Measurements from ENCODE around the gene MOB1B.
"Not testable (repeated sequence)": the region's sequence is repeated elsewhere in the genome, so short reads cannot be mapped to it uniquely, and the experiment has no call there.

MOB1B gene
- 27.4 to 53.7 (median 33.5) reads per million in 3 experiments for total RNA-seq

GRCh38 chr4:70901984-70902576 lies at the start of gene MOB1B:
Gene MOB1B, plus strand, starts transcription at chr4:70902369. Its CDS starts 168 bp downstream, at chr4:70902537.
- DNase-seq: peak; percentile 79

GRCh38 chr4:70855464-70855863 lies 46.7 kb upstream of the MOB1B start:
- DNase-seq: no peak

GRCh38 chr4:70858454-70858853 lies 43.7 kb upstream of the MOB1B start:
- DNase-seq: no peak

- no peak for DNase-seq
Measured at GRCh38 chr4:70859066-70859465, 43.1 kb upstream of the MOB1B start.

- no peak for DNase-seq
Measured at GRCh38 chr4:70863099-70863790, 38.9 kb upstream of the MOB1B start.

GRCh38 chr4:70868778-70869177 lies 33.4 kb upstream of the MOB1B start:
- no peak for DNase-seq

- no peak for DNase-seq
Measured at GRCh38 chr4:70873216-70873615, 29.0 kb upstream of the MOB1B start.

- no peak for DNase-seq
Measured at GRCh38 chr4:70874268-70875156, 27.7 kb upstream of the MOB1B start.

- no peak for DNase-seq
Measured at GRCh38 chr4:70877556-70877955, 24.6 kb upstream of the MOB1B start.

GRCh38 chr4:70880739-70881138 lies 21.4 kb upstream of the MOB1B start:
- DNase-seq: no peak

- no peak for DNase-seq
Measured at GRCh38 chr4:70885174-70885573, 17.0 kb upstream of the MOB1B start.

- DNase-seq: no peak
Measured at GRCh38 chr4:70892086-70892769, 9.9 kb upstream of the MOB1B start.

GRCh38 chr4:70893790-70894189 lies 8.4 kb upstream of the MOB1B start:
- no peak for DNase-seq

GRCh38 chr4:70895405-70895804 lies 6.8 kb upstream of the MOB1B start:
- DNase-seq: no peak

GRCh38 chr4:70895811-70896491 lies 6.2 kb upstream of the MOB1B start:
- no peak for DNase-seq

GRCh38 chr4:70898581-70898980 lies 3.6 kb upstream of the MOB1B start:
- DNase-seq: not testable (repeated sequence)

- DNase-seq: no peak
Measured at GRCh38 chr4:70901607-70901983, 574 bp upstream of the MOB1B start.

- no peak for DNase-seq
Measured at GRCh38 chr4:70902577-70903290, 565 bp downstream of the MOB1B start.

- DNase-seq: no peak
Measured at GRCh38 chr4:70903291-70903603, 1.1 kb downstream of the MOB1B start.

- DNase-seq: no peak
Measured at GRCh38 chr4:70908993-70909556, 6.9 kb downstream of the MOB1B start.

- DNase-seq: no peak
Measured at GRCh38 chr4:70914000-70914399, 11.8 kb downstream of the MOB1B start.

GRCh38 chr4:70914631-70915030 lies 12.5 kb downstream of the MOB1B start:
- no peak for DNase-seq

Data from central memory CD4-positive, alpha-beta T cell (primary cell).